ENCODE measurements around the gene CEP104.

DNA sequence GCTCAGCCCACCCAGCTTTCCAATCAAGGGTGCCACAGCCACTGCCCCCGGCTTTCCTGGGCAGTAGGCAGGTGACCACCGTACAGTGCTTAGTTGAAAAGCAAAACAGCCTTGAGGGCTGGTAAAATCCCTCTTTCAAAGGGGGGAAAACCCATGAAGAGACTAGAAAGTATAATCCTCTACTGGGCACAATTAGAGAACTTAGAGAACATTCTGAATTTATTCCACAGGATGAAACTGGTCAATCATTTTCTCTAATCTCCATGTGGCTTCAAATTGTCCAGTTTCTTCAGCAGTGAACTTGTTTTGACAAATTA lies 45.5 kb downstream of the CEP104 start:
- no peak for TF ChIP-seq TCF4 (CRISPR knock-in tag; IDR thresholded peaks at IDR 0.05; ENCODE audit: borderline replicate concordance)
- no peak for TF ChIP-seq ZNF8 (CRISPR knock-in tag; IDR thresholded peaks at IDR 0.05)
- no peak for TF ChIP-seq ARNTL (CRISPR knock-in tag; IDR thresholded peaks at IDR 0.05; ENCODE audit: borderline replicate concordance, low read depth)
- TF ChIP-seq PATZ1 (CRISPR knock-in tag; IDR thresholded peaks at IDR 0.05; ENCODE audit: borderline replicate concordance): no peak
- no peak for TF ChIP-seq TOX (CRISPR knock-in tag; IDR thresholded peaks at IDR 0.05; ENCODE audit: borderline replicate concordance)
- no peak for TF ChIP-seq RARB (CRISPR knock-in tag; IDR thresholded peaks at IDR 0.05)
- no peak for TF ChIP-seq ZFP30 (CRISPR knock-in tag; IDR thresholded peaks at IDR 0.05)
- TF ChIP-seq PPARA (CRISPR knock-in tag; IDR thresholded peaks at IDR 0.05; ENCODE audit: borderline replicate concordance): no peak
- no peak for TF ChIP-seq BACH2 (CRISPR knock-in tag; IDR thresholded peaks at IDR 0.05; ENCODE audit: borderline replicate concordance)
- no peak for TF ChIP-seq GLIS3 (CRISPR knock-in tag; IDR thresholded peaks at IDR 0.05)
